GM12878 (cell line): ENCODE measurements around the gene KRAS. TPM values are rescaled to one million over a fixed set of nuclear protein-coding genes. Genes with fewer than 3 reads are reported as not detected.
A peak's percentile ranks its signal among the peaks of the same experiment; 100 is the strongest.

Source experiments
- BRCA1 ChIP-seq: IDR thresholded peaks from 2 replicates; pipeline ENCODE4 v1.6.1; 2011; ENCODE audit warnings: low read depth, low read length, improper control_type of control experiment
- CEBPZ ChIP-seq: fragments of 150-350 bp; IDR thresholded peaks from 2 replicates; pipeline ENCODE4 v1.6.1; 2016; ENCODE audit warnings: low read depth, low read length
- CREB1 ChIP-seq: IDR thresholded peaks from 2 replicates; pipeline ENCODE4 v1.6.1; 2012; ENCODE audit warnings: low read depth, mild to moderate bottlenecking, inconsistent platforms
- CREM ChIP-seq: IDR thresholded peaks from 2 replicates; pipeline ENCODE4 v1.6.1; 2014; ENCODE audit warnings: antibody characterized with exemption, low read depth
- CTCF ChIP-seq, 3 experiments: IDR thresholded peaks in 2 of 3; conservative IDR thresholded peaks in 1 of 3; 2 replicates each; pipeline ENCODE4 v1.5.1; 2011; ENCODE audit warnings: low read depth in 3 of 3, low read length in 3 of 3, mild to moderate bottlenecking in 3 of 3, control low read depth in 2 of 3, moderate library complexity in 2 of 3, inconsistent platforms in 1 of 3, mixed read lengths in 1 of 3; ENCODE audit not compliant: control insufficient read depth in 2 of 3, insufficient read depth in 1 of 3; ENCODE audit errors: extremely low read depth in 1 of 3
- ELK1 ChIP-seq: IDR thresholded peaks from 2 replicates; pipeline ENCODE4 v1.6.1; 2012; ENCODE audit warnings: low read depth, low read length, improper control_type of control experiment
- GATAD2B ChIP-seq: fragments of 450-650 bp; conservative IDR thresholded peaks from 2 replicates; pipeline ENCODE4 v1.6.1; 2017; ENCODE audit warnings: low read depth, mild to moderate bottlenecking, moderate library complexity
- IKZF1 ChIP-seq: fragments of 450-650 bp; conservative IDR thresholded peaks from 2 replicates; pipeline ENCODE4 v1.6.1; 2017; ENCODE audit warnings: antibody characterized with exemption, mild to moderate bottlenecking
- IKZF2 ChIP-seq, 2 experiments: fragments of 450-650 bp; IDR thresholded peaks; 2 replicates each; pipeline ENCODE4 v1.6.1; 2017; ENCODE audit warnings: mild to moderate bottlenecking in 2 of 2, moderate library complexity in 2 of 2
- JUNB ChIP-seq: IDR thresholded peaks from 2 replicates; pipeline ENCODE4 v1.6.1; 2016; ENCODE audit warnings: antibody characterized with exemption, mild to moderate bottlenecking
- KDM1A ChIP-seq: fragments of 200-600 bp; sonication (generic); IDR thresholded peaks from 2 replicates; pipeline ENCODE4 v1.6.1; 2016; ENCODE audit warnings: borderline replicate concordance
- MEF2B ChIP-seq: fragments of 450-650 bp; IDR thresholded peaks from 2 replicates; pipeline ENCODE4 v1.6.1; 2018; ENCODE audit warnings: mild to moderate bottlenecking, moderate library complexity; ENCODE audit not compliant: partially characterized antibody, poor library complexity, severe bottlenecking
- MYC ChIP-seq: IDR thresholded peaks from 2 replicates; pipeline ENCODE4 v1.6.1; 2011; ENCODE audit warnings: mild to moderate bottlenecking, low read length, moderate library complexity, inconsistent platforms; ENCODE audit not compliant: insufficient read depth, insufficient replicate concordance, insufficient read length, severe bottlenecking
- NKRF ChIP-seq: fragments of 450-650 bp; conservative IDR thresholded peaks from 2 replicates; pipeline ENCODE4 v1.6.1; 2017; ENCODE audit warnings: mild to moderate bottlenecking, moderate library complexity
- NR2F1 ChIP-seq: fragments of 450-650 bp; conservative IDR thresholded peaks from 2 replicates; pipeline ENCODE4 v1.6.1; 2017; ENCODE audit warnings: mild to moderate bottlenecking
- PML ChIP-seq: IDR thresholded peaks from 2 replicates; pipeline ENCODE4 v1.6.1; 2012; ENCODE audit warnings: low read length, inconsistent platforms
- POU2F2 ChIP-seq: IDR thresholded peaks from 3 replicates; pipeline ENCODE4 v1.6.1; 2011; ENCODE audit warnings: low read depth, mild to moderate bottlenecking, low read length, borderline replicate concordance
- RFX5 ChIP-seq: IDR thresholded peaks from 2 replicates; pipeline ENCODE4 v1.6.1; 2011; ENCODE audit warnings: low read depth, low read length, improper control_type of control experiment
- SMAD1 ChIP-seq: fragments of 450-650 bp; IDR thresholded peaks from 2 replicates; pipeline ENCODE4 v1.6.1; 2018; ENCODE audit warnings: mild to moderate bottlenecking, low read depth; ENCODE audit not compliant: partially characterized antibody
- SPI1 ChIP-seq: IDR thresholded peaks from 2 replicates; pipeline ENCODE4 v1.6.1; 2011; ENCODE audit warnings: low read depth, mild to moderate bottlenecking, low read length, moderate library complexity, borderline replicate concordance; ENCODE audit not compliant: insufficient read depth
- STAT1 ChIP-seq: fragments of 450-650 bp; conservative IDR thresholded peaks from 2 replicates; pipeline ENCODE4 v1.6.1; 2014; ENCODE audit warnings: antibody characterized with exemption, mild to moderate bottlenecking
- TCF3 ChIP-seq: IDR thresholded peaks from 2 replicates; pipeline ENCODE4 v1.6.1; 2012; ENCODE audit warnings: low read depth, mild to moderate bottlenecking, low read length, borderline replicate concordance; ENCODE audit not compliant: insufficient read depth
- YY1 ChIP-seq: IDR thresholded peaks from 2 replicates; pipeline ENCODE4 v1.6.1; 2011; ENCODE audit warnings: low read depth, mild to moderate bottlenecking, low read length
- polyA plus RNA-seq, 11 experiments: library from polyadenylated mRNA; depleted of rRNA in 4 of 11; unstranded in 6 of 11; stranded (reverse) in 5 of 11; fragments of >200 nt; fragmentation: Nextera tagmentation in 4 of 11; fragmentation: Illumina TruSeq in 1 of 11; extraction: Ambion mirVana in 4 of 11; extraction: Trizol in 1 of 11; gene quantifications; 1 replicate in 1 of 11; 2 replicates in 10 of 11; pipeline versions ENCODE4 v1.2.1 to v1.2.3, GENCODE V29; 2011 to 2016; ENCODE audit warnings: inconsistent platforms in 2 of 11, missing spikeins in 2 of 11, low read depth in 1 of 11
- total RNA-seq, 4 experiments: library from RNA; depleted of rRNA in 3 of 4; stranded (reverse); fragments of >200 nt in 3 of 4; fragmentation: Illumina TruSeq in 1 of 4; extraction: Trizol in 1 of 4; gene quantifications; 2 replicates each; pipeline versions ENCODE4 v1.2.1 to v1.2.3, GENCODE V29; 2013 to 2021

KRAS gene
- total and polyA plus RNA-seq, 10 of the 15 experiments (the other 5 are each of a cell fraction or from before 2014, with no cell fraction given) = 3.1 to 23.8 (median 8.0) TPM

GRCh38 chr12:25186038-25186787, 64.5 kb downstream of the KRAS start (continued):
- no peak for TF ChIP-seq SMAD1
- no peak for TF ChIP-seq MYC
- TF ChIP-seq STAT1 = no peak
- no peak for TF ChIP-seq CTCF (IDR thresholded peaks at IDR 0.05 in 2 of 3, conservative IDR thresholded peaks at IDR 0.05 in 1 of 3; ENCODE audit: control insufficient read depth in 2 of 3, extremely low read depth in 1 of 3, insufficient read depth in 1 of 3, low read depth in 3 of 3, low read length in 3 of 3)
- TF ChIP-seq BRCA1 = no peak
- no peak for TF ChIP-seq TCF3
- no peak for TF ChIP-seq GATAD2B
- no peak for TF ChIP-seq CREM
- no peak for TF ChIP-seq PML
- peak; percentile 15 for TF ChIP-seq MEF2B
- 0 out of 2 replicates have a peak, but pooled peaks have one; percentile 31 for TF ChIP-seq IKZF1
- no peak for TF ChIP-seq RFX5
- peak in 1 of 2 experiments; percentile 23; a peak in 1 of 4 replicates for TF ChIP-seq IKZF2 (IDR thresholded peaks at IDR 0.05)
- TF ChIP-seq YY1 = no peak
- 0 out of 2 replicates have a peak, but pooled peaks have one; percentile 26 for TF ChIP-seq JUNB
- no peak for TF ChIP-seq NR2F1
- TF ChIP-seq ELK1 = no peak
- TF ChIP-seq CEBPZ = no peak
- TF ChIP-seq SPI1 = peak; percentile 91
- no peak for TF ChIP-seq KDM1A
- no peak for TF ChIP-seq CREB1
- no peak for TF ChIP-seq NKRF
- no peak for TF ChIP-seq POU2F2
